ENCODE data around the gene IQCC.
A peak's percentile ranks its signal among the peaks of the same experiment; 100 is the strongest.
"Not testable (repeated sequence)": the region's sequence is repeated elsewhere in the genome, so short reads cannot be mapped to it uniquely, and the experiment has no call there.

The IQCC gene

GRCh38 chr1:32205401-32206370, at the start of gene IQCC:
IQCC (plus strand) TSS chr1:32205671; CDS start chr1:32205682, 11 bp downstream.
- peak; percentile 92 for DNase-seq

GRCh38 chr1:32159189-32159588, 46.3 kb upstream of the IQCC start:
- DNase-seq: no peak

- no peak for DNase-seq
Measured at GRCh38 chr1:32163405-32163804, 42.1 kb upstream of the IQCC start.

GRCh38 chr1:32165633-32166032, 39.8 kb upstream of the IQCC start:
- DNase-seq: not testable (repeated sequence)

GRCh38 chr1:32170991-32171390, 34.5 kb upstream of the IQCC start:
- DNase-seq: no peak

GRCh38 chr1:32172621-32173245, 32.7 kb upstream of the IQCC start:
- DNase-seq: no peak

GRCh38 chr1:32178380-32179192, 26.9 kb upstream of the IQCC start:
- no peak for DNase-seq

- DNase-seq: no peak
Measured at GRCh38 chr1:32179193-32179442, 26.4 kb upstream of the IQCC start.

GRCh38 chr1:32179443-32180185, 25.9 kb upstream of the IQCC start, which contains the start of gene TXLNA:
TXLNA (plus strand) TSS chr1:32179675; CDS start chr1:32180346, 671 bp downstream.
- DNase-seq: peak; percentile 97

- DNase-seq: peak; percentile 77
Measured at GRCh38 chr1:32180186-32181060, 25.0 kb upstream of the IQCC start.

- no peak for DNase-seq
Measured at GRCh38 chr1:32181065-32181464, 24.4 kb upstream of the IQCC start.

- no peak for DNase-seq
Measured at GRCh38 chr1:32181563-32181962, 23.9 kb upstream of the IQCC start.

- DNase-seq: no peak
Measured at GRCh38 chr1:32182060-32182459, 23.4 kb upstream of the IQCC start.

- DNase-seq: no peak
Measured at GRCh38 chr1:32184650-32185049, 20.8 kb upstream of the IQCC start.

- DNase-seq: no peak
Measured at GRCh38 chr1:32186077-32186476, 19.4 kb upstream of the IQCC start.

- DNase-seq: no peak
Measured at GRCh38 chr1:32186491-32186890, 19.0 kb upstream of the IQCC start.

- no peak for DNase-seq
Measured at GRCh38 chr1:32187850-32188249, 17.6 kb upstream of the IQCC start.

- no peak for DNase-seq
Measured at GRCh38 chr1:32192220-32192948, 13.1 kb upstream of the IQCC start.

GRCh38 chr1:32194984-32195383, 10.5 kb upstream of the IQCC start:
- DNase-seq: no peak

- DNase-seq: no peak
Measured at GRCh38 chr1:32195531-32195930, 9.9 kb upstream of the IQCC start.
